Measurements from ENCODE around the gene PLXNA1.

The PLXNA1 gene

GRCh38 chr3:127011270-127011992 is 28.5 kb downstream of the PLXNA1 start:
- Mint-ChIP-seq H3K36me3 (ENCODE audit: insufficient read depth) (peaks cover 14% of the 10 kb centered on the region), H3K4me3 (no peak overlapping the region), H3K4me1 (ENCODE audit: low read depth in 2 of 2) (peaks cover 4 to 7% of the 10 kb centered on the region in 2 donors), H3K9me3 (no peaks in the 10 kb centered on the region), H3K27me3 (no peaks in the 10 kb centered on the region), H3K27ac (no peak overlapping the region)
- ATAC-seq (replicated peaks) (no peak), DNase-seq (no peak)

GRCh38 chr3:127012091-127012490 is 29.2 kb downstream of the PLXNA1 start:
- H3K4me3 Mint-ChIP-seq: no peak overlapping the region
- H3K27ac Mint-ChIP-seq: no peak overlapping the region
- H3K9me3 Mint-ChIP-seq: no peaks in the 10 kb centered on the region
- H3K4me1 Mint-ChIP-seq (ENCODE audit: low read depth in 2 of 2): peaks cover 4 to 7% of the 10 kb centered on the region in 2 donors
- peaks cover 10% of the 10 kb centered on the region for H3K36me3 Mint-ChIP-seq (ENCODE audit: insufficient read depth)
- ATAC-seq (replicated peaks) (no peak), DNase-seq (no peak)
- no peaks in the 10 kb centered on the region for H3K27me3 Mint-ChIP-seq

GRCh38 chr3:127013181-127013580 is 30.3 kb downstream of the PLXNA1 start:
- no peak overlapping the region for H3K27ac Mint-ChIP-seq
- H3K4me1 Mint-ChIP-seq (ENCODE audit: low read depth in 2 of 2): peaks cover 4 to 6% of the 10 kb centered on the region in 2 donors
- peaks cover 7% of the 10 kb centered on the region for H3K36me3 Mint-ChIP-seq (ENCODE audit: insufficient read depth)
- H3K4me3 Mint-ChIP-seq: no peak overlapping the region
- DNase-seq (no peak), ATAC-seq (replicated peaks) (no peak)
- H3K9me3 Mint-ChIP-seq: no peaks in the 10 kb centered on the region
- no peaks in the 10 kb centered on the region for H3K27me3 Mint-ChIP-seq

- Mint-ChIP-seq H3K36me3 (ENCODE audit: insufficient read depth) (peaks cover 4% of the 10 kb centered on the region), H3K4me3 (no peak overlapping the region), H3K27me3 (no peaks in the 10 kb centered on the region), H3K9me3 (no peaks in the 10 kb centered on the region), H3K27ac (no peak overlapping the region), H3K4me1 (ENCODE audit: low read depth in 2 of 2) (peaks cover 2 to 4% of the 10 kb centered on the region in 2 donors)
- ATAC-seq (replicated peaks) (no peak), DNase-seq (no peak)
Observed at GRCh38 chr3:127013758-127014535, 31.0 kb downstream of the PLXNA1 start.

GRCh38 chr3:127014536-127015281 is 31.8 kb downstream of the PLXNA1 start:
- no peak for ATAC-seq (replicated peaks)
- H3K27ac Mint-ChIP-seq: peak overlapping the region; percentile 12 to 16

GRCh38 chr3:127015282-127016042 is 32.5 kb downstream of the PLXNA1 start:
- ATAC-seq (replicated peaks) (no peak), DNase-seq (no peak)
- Mint-ChIP-seq H3K27me3 (no peaks in the 10 kb centered on the region), H3K4me1 (ENCODE audit: low read depth in 2 of 2) (peaks cover 0 to 2% of the 10 kb centered on the region in 2 donors), H3K27ac (peak overlapping the region; percentile 12 to 16), H3K9me3 (no peaks in the 10 kb centered on the region), H3K4me3 (no peak overlapping the region), H3K36me3 (ENCODE audit: insufficient read depth) (peaks cover 4% of the 10 kb centered on the region)

More at GRCh38 chr3:127014536-127015281, 31.8 kb downstream of the PLXNA1 start:
- H3K9me3 Mint-ChIP-seq: no peaks in the 10 kb centered on the region
- no peak for DNase-seq
- H3K4me1 Mint-ChIP-seq (ENCODE audit: low read depth in 2 of 2): peaks cover 0 to 2% of the 10 kb centered on the region in 2 donors
- no peak overlapping the region for H3K4me3 Mint-ChIP-seq
- H3K27me3 Mint-ChIP-seq: no peaks in the 10 kb centered on the region
- H3K36me3 Mint-ChIP-seq (ENCODE audit: insufficient read depth): peaks cover 4% of the 10 kb centered on the region

GRCh38 chr3:127016043-127016343 is 33.1 kb downstream of the PLXNA1 start:
- no peak overlapping the region for H3K4me3 Mint-ChIP-seq

GRCh38 chr3:127016461-127016860 is 33.5 kb downstream of the PLXNA1 start:
- ATAC-seq (replicated peaks): no peak
- peaks cover 0 to 2% of the 10 kb centered on the region in 2 donors for H3K4me1 Mint-ChIP-seq (ENCODE audit: low read depth in 2 of 2)
- DNase-seq: no peak
- no peak overlapping the region for H3K4me3 Mint-ChIP-seq
- no peaks in the 10 kb centered on the region for H3K9me3 Mint-ChIP-seq
- H3K27ac Mint-ChIP-seq: peak overlapping the region in 1 of 2 donors; percentile 73
- H3K36me3 Mint-ChIP-seq (ENCODE audit: insufficient read depth): peaks cover 4% of the 10 kb centered on the region
- no peaks in the 10 kb centered on the region for H3K27me3 Mint-ChIP-seq

More at GRCh38 chr3:127016043-127016343, 33.1 kb downstream of the PLXNA1 start:
- H3K36me3 Mint-ChIP-seq (ENCODE audit: insufficient read depth): peaks cover 4% of the 10 kb centered on the region
- no peaks in the 10 kb centered on the region for H3K27me3 Mint-ChIP-seq
- ATAC-seq (replicated peaks): no peak
- H3K27ac Mint-ChIP-seq: no peak overlapping the region
- peaks cover 0 to 2% of the 10 kb centered on the region in 2 donors for H3K4me1 Mint-ChIP-seq (ENCODE audit: low read depth in 2 of 2)
- no peak for DNase-seq
- no peaks in the 10 kb centered on the region for H3K9me3 Mint-ChIP-seq

GRCh38 chr3:127017229-127017628 is 34.3 kb downstream of the PLXNA1 start:
- Mint-ChIP-seq H3K9me3 (no peaks in the 10 kb centered on the region), H3K4me1 (ENCODE audit: low read depth in 2 of 2) (peaks cover 0 to 2% of the 10 kb centered on the region in 2 donors), H3K36me3 (ENCODE audit: insufficient read depth) (no peaks in the 10 kb centered on the region), H3K4me3 (no peak overlapping the region), H3K27me3 (no peaks in the 10 kb centered on the region), H3K27ac (no peak overlapping the region)
- no peak for ATAC-seq (replicated peaks)
- DNase-seq: no peak

- no peaks in the 10 kb centered on the region for H3K27me3 Mint-ChIP-seq
- H3K27ac Mint-ChIP-seq: no peak overlapping the region
- H3K9me3 Mint-ChIP-seq: no peaks in the 10 kb centered on the region
- H3K4me1 Mint-ChIP-seq (ENCODE audit: low read depth in 2 of 2): peaks cover 0 to 2% of the 10 kb centered on the region in 2 donors
- no peak overlapping the region for H3K4me3 Mint-ChIP-seq
- H3K36me3 Mint-ChIP-seq (ENCODE audit: insufficient read depth): no peaks in the 10 kb centered on the region
- ATAC-seq (replicated peaks): no peak
- DNase-seq: no peak
Observed at GRCh38 chr3:127017781-127018180, 34.9 kb downstream of the PLXNA1 start.

GRCh38 chr3:127018306-127018828 is 35.5 kb downstream of the PLXNA1 start:
- no peaks in the 10 kb centered on the region for H3K36me3 Mint-ChIP-seq (ENCODE audit: insufficient read depth)
- no peak for ATAC-seq (replicated peaks)
- H3K4me1 Mint-ChIP-seq (ENCODE audit: low read depth in 2 of 2): peaks cover 0 to 2% of the 10 kb centered on the region in 2 donors
- H3K27ac Mint-ChIP-seq: no peak overlapping the region
- H3K4me3 Mint-ChIP-seq: no peak overlapping the region
- no peak for DNase-seq
- no peaks in the 10 kb centered on the region for H3K9me3 Mint-ChIP-seq
- no peaks in the 10 kb centered on the region for H3K27me3 Mint-ChIP-seq

- no peak overlapping the region for H3K27ac Mint-ChIP-seq
- DNase-seq (no peak), ATAC-seq (replicated peaks) (no peak)
- H3K36me3 Mint-ChIP-seq (ENCODE audit: insufficient read depth): no peaks in the 10 kb centered on the region
- no peaks in the 10 kb centered on the region for H3K27me3 Mint-ChIP-seq
- no peaks in the 10 kb centered on the region for H3K9me3 Mint-ChIP-seq
- peaks cover 0 to 2% of the 10 kb centered on the region in 2 donors for H3K4me1 Mint-ChIP-seq (ENCODE audit: low read depth in 2 of 2)
- no peak overlapping the region for H3K4me3 Mint-ChIP-seq
Observed at GRCh38 chr3:127019449-127019848, 36.5 kb downstream of the PLXNA1 start.

- no peaks in the 10 kb centered on the region for H3K27me3 Mint-ChIP-seq
- no peak for DNase-seq
- no peak for ATAC-seq (replicated peaks)
- H3K27ac Mint-ChIP-seq: no peak overlapping the region
- H3K9me3 Mint-ChIP-seq: no peaks in the 10 kb centered on the region
- no peaks in the 10 kb centered on the region for H3K36me3 Mint-ChIP-seq (ENCODE audit: insufficient read depth)
- H3K4me3 Mint-ChIP-seq: no peak overlapping the region
- H3K4me1 Mint-ChIP-seq (ENCODE audit: low read depth in 2 of 2): no peaks in the 10 kb centered on the region
Observed at GRCh38 chr3:127020543-127020942, 37.6 kb downstream of the PLXNA1 start.
